GM18520 (cell line): Measurements from ENCODE around the gene LGR4.

Experiments used
- ATAC-seq: cut with Tn5 transposase; IDR thresholded peaks from one replicate; pipeline ENCODE4 v1.9.1; 2021; ENCODE audit not compliant: unreplicated experiment

The LGR4 gene

GRCh38 chr11:27487706-27488105 lies 15.1 kb upstream of the LGR4 start:
- no peak for ATAC-seq

- ATAC-seq, result peak; percentile 70
These were observed 13.6 kb upstream of the LGR4 start for GRCh38 chr11:27485930-27486773.

GRCh38 chr11:27482793-27483192 lies 10.2 kb upstream of the LGR4 start:
- no peak for ATAC-seq

- no peak for ATAC-seq
These were observed 9.4 kb upstream of the LGR4 start for GRCh38 chr11:27481992-27482391.

GRCh38 chr11:27477831-27478230 lies 5.2 kb upstream of the LGR4 start:
- ATAC-seq, result no peak

- ATAC-seq, result no peak
These were observed 4.7 kb upstream of the LGR4 start for GRCh38 chr11:27477243-27477642.

GRCh38 chr11:27475622-27476021 lies 3.0 kb upstream of the LGR4 start:
- ATAC-seq, result no peak

GRCh38 chr11:27473017-27473406 lies 422 bp upstream of the LGR4 start:
- ATAC-seq, result no peak

GRCh38 chr11:27471589-27472397 lies 797 bp downstream of the LGR4 start:
- peak; percentile 29 for ATAC-seq

- ATAC-seq, result no peak
These were observed 1.6 kb downstream of the LGR4 start for GRCh38 chr11:27470826-27471588.

- ATAC-seq, result no peak
These were observed 2.4 kb downstream of the LGR4 start for GRCh38 chr11:27470166-27470565.

- no peak for ATAC-seq
These were observed 3.4 kb downstream of the LGR4 start for GRCh38 chr11:27468995-27469695.

GRCh38 chr11:27468209-27468994 lies 4.2 kb downstream of the LGR4 start:
- no peak for ATAC-seq

GRCh38 chr11:27467181-27467913 lies 5.2 kb downstream of the LGR4 start:
- no peak for ATAC-seq

- ATAC-seq, result no peak
These were observed 6.2 kb downstream of the LGR4 start for GRCh38 chr11:27466363-27466762.

GRCh38 chr11:27465629-27466028 lies 7.0 kb downstream of the LGR4 start:
- no peak for ATAC-seq

GRCh38 chr11:27464909-27465308 lies 7.7 kb downstream of the LGR4 start:
- ATAC-seq, result no peak

GRCh38 chr11:27464289-27464696 lies 8.3 kb downstream of the LGR4 start:
- no peak for ATAC-seq

GRCh38 chr11:27462543-27462942 lies 10.0 kb downstream of the LGR4 start:
- no peak for ATAC-seq
